T follicular helper cell (primary cell): Measurements from ENCODE around the gene SLC38A2.
"Not testable (repeated sequence)": the region's sequence is repeated elsewhere in the genome, so short reads cannot be mapped to it uniquely, and the experiment has no call there.

Experiments used
- DNase-seq: peaks from one replicate; pipeline ENCODE4 v3.0.0-alpha.2; 2020; ENCODE audit warnings: low read depth

Gene SLC38A2

DNA sequence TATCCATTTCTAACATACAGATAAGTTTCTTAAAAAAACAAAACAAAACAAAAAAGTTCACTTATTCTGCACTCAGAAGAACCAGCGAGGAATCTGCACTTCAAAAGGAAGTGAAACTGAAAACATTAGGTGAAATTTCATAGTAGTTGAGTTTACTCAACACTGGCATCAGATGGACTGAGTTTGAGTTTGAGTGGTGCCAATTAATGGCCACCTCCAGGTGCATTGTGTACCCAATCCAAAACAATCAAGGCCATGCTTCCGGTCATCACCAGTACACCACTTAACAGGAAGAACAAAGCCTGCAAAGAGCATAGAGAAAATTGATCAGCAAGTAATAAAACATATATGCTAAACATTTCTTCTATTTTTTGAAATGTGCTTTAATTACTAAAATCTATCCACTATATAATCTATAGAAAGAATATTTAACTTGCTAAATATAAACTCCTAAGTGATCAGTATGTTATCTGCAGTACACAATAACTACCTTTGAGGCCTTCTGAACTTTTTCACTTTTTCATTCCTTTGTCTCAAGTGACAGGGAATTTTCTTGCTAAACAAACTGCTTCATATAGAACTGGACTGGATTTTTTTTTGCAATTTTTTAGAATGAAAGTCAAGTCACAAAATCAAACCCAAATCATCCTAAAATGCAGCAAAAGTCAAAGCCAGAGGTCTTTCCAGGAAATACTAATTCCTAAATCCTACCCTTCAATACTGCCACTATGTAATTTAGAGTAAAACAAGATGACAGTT, 11.5 kb downstream of the SLC38A2 start:
- DNase-seq, result no peak

GRCh38 chr12:46360370-46360769, 12.2 kb downstream of the SLC38A2 start:
- DNase-seq, result no peak

DNA sequence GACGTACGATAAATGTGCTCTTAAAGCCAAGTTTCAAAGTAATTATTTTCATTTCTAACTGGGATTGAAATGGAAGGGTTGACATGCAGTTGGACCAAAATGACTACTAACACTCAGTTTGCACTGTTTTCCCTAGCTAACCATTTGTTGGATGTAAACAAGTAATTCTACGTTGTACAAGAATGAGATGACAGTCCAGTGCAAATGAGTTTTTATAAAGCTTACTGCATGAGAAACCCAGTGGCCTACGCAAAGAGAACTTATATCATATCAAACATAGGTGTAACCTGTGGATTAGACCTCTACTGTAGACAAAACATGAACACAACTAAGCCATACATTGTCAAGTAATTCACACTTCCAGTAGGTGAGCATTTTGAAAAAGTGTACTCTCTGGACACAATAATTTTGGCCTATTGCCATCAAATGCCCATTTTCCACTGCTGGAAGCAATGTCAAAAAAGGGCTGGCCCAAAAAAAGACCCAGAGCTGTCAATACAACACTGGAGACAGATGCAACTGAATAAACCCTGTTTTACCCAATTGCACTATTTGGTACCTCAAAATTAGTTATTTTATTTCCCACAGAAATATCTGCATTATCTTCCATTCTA, 12.8 kb downstream of the SLC38A2 start:
- DNase-seq, result no peak

GRCh38 chr12:46358791-46359666, 13.5 kb downstream of the SLC38A2 start:
- no peak for DNase-seq

- no peak for DNase-seq
Observed at GRCh38 chr12:46358325-46358700, 14.3 kb downstream of the SLC38A2 start.

GRCh38 chr12:46357438-46358324, 14.9 kb downstream of the SLC38A2 start:
- no peak for DNase-seq

DNA sequence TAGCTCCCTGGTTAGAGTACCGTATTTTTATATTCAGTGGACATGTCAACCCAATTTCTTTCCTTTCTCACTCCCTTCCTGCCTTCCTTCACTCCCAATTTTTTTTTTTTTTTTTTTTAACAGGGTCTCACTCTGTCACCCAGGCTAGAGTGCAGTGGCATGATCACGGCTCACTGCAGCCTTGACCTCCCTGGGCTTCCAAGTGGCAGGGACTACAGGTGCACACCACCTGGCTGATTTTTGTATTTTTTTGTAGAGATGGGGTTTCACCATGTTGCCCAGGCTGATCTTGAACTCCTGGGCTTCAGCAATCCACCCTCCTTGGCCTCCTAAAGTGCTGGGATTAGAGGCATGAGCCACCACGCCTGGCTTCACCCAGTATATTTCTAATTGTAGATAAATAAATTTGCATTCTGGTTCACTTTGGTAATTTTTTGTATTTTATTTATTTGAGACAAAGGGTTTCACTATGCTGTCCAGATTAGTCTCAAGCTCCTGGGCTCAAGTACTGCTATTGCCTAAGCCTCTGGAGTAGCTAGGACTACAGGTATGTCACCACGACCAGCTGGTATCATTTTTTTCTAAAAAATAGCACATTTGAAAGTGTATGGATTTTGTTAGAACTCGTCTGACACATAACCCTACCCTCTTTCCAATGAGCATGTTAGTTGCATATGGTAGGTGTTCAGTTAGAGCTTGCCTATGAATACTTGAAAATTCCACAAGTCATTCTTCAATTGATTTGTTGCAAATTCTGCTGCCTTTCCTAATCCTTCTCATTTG, 15.7 kb downstream of the SLC38A2 start:
- no peak for DNase-seq

DNA sequence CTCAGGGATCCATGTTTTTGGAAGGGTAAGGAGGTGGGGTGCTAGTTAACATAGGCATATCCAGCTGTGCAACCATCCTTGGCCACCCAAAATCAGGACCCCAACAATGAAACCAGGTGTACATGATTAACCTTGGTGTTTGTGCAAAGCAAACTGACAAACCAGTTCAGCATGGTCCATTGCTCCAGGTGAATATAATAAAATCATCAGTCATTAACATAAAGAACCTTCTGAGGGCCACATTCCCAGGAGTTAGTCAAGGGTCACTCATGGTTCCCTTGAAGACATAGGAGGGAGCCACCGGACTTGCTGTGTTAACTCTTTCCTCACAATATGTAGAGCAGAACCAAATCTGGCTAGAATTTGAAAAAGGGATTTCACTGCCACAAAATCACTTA, 17.8 kb downstream of the SLC38A2 start:
- no peak for DNase-seq

DNA sequence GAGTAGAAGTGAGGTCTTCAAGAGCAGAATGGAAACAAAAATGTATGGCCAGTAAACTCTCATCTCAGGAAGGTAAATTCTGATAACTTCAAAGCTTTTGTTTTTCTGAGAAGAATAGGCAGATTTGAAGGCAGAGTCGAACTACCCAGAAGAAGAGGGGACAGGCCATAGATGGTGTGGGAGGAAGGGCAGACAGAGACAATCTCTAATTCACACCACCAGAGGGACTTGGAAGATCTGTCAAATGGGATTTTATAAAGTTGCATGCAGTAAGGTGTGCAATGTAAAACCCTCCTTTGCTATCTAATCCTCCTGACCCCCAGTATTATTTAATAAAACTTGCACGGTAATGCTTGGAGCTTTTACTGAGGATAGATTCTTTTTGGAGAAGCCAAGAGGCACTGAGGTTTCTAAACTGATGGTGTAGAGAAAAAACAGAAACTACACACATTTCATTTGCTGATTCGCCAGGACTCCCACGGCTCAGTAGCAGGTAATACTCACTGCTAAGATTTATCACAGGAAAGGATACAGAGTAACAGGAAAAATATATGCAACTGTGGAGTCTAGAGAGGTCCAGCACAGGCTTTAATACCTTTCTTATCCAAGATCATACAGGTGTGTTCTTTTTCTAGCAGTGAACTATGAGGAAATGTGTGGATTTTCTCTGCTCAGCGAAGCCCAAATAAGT, 18.3 kb downstream of the SLC38A2 start:
- no peak for DNase-seq

- DNase-seq, result no peak
Observed at GRCh38 chr12:46351886-46352650, 20.5 kb downstream of the SLC38A2 start.

GRCh38 chr12:46351138-46351537, 21.4 kb downstream of the SLC38A2 start:
- no peak for DNase-seq

- DNase-seq, result no peak
Observed at GRCh38 chr12:46349253-46349652, 23.3 kb downstream of the SLC38A2 start.

DNA sequence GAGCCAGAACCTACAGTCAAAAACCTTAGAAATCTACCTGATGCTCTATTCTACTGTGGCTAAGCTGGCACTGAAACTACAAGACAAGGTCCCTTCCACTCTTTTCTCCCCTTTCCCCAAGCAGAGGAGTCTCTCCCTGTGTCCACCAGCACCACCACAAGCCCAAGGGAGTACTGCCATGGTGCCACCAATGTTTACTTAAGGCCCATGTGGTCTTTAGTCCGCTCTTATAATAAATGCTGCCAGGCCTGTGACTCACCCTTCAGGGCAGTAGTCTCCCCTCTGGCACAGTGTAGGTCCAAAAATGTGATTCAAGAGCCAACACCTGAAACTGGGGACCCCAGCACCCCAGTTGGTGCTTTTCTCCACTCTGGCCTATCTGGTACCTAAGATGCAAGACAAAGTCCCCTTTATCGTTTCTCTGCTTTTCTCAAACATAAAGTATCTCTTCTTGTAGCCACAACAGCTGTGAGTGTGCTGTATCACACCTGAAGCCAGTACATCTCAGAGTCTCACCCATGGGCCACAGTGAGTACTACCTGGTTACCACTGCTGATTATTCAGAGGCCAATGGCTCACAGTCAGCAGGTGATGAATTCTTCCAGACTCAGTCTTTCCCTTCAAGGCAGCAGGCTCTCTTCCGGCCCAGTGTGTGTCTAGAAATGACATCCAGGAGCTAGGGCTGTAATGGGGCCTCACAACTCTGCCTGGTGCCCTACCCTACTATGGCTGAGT, 29.3 kb downstream of the SLC38A2 start:
- no peak for DNase-seq

GRCh38 chr12:46342562-46343033, 30.0 kb downstream of the SLC38A2 start:
- peak; percentile 8 for DNase-seq

GRCh38 chr12:46339051-46339450, 33.5 kb downstream of the SLC38A2 start:
- no peak for DNase-seq

DNA sequence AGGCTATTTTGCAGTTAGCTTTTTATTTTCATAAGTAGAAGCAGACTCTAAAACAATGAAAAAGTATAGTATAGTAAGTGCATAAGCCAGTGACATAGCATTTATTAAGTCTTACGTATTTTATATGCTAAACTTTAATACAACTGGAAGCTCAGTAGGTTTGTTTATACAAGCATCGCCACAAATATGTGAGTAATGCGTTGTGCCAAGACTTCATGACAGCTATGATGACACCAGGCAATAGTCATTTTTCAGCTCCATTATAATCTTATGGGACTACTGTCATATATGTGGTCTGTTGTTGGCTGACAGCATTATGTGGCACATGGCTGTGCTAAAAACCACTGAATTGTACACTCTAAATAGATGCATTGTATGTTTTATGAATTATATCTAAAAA, 40.3 kb downstream of the SLC38A2 start:
- no peak for DNase-seq

- not testable (repeated sequence) for DNase-seq
Observed at GRCh38 chr12:46325075-46325474, 47.5 kb downstream of the SLC38A2 start.

DNA sequence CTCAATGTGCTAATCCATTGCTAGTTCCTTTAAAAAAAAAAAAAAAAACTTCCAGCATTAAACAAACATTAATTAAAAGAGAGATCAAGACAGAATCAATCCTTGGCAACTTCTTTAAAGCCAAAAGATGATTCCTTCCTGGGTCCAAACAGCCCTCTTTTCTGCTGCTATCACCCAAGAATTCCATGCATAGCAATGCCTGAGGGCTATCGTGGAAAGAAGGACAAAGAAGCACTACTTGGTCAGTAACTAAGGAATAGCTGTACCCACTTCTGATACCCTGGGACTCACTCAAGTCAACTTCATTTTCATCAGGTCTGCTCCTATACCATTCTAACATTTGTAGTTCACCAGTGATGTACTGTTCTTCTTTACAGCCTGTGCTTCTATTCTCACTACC, 51.8 kb downstream of the SLC38A2 start:
- no peak for DNase-seq

- DNase-seq, result no peak
Observed at GRCh38 chr12:46318037-46318436, 54.5 kb downstream of the SLC38A2 start.
